ENCODE results near the gene CDNF.

DNA sequence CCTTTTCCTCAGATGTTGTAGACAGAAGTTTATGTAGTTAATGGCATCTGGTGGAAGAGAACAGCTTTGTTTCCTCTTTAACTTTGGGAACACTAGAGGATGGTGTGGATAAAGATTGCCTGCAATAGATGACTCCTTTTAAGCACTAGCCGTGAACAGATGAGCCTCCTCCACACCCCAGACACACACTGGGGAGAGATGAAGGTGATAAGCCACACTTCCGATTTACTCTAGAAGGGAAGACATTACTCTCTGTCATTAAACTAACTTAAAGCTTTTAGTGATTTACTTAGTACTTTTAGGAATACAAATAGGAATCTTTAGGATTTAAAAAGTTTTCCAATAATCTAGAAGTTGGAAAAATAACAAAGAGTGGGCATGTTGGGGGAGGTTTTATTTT is 7.1 kb upstream of the CDNF start:
- TF ChIP-seq, protein P1, sequence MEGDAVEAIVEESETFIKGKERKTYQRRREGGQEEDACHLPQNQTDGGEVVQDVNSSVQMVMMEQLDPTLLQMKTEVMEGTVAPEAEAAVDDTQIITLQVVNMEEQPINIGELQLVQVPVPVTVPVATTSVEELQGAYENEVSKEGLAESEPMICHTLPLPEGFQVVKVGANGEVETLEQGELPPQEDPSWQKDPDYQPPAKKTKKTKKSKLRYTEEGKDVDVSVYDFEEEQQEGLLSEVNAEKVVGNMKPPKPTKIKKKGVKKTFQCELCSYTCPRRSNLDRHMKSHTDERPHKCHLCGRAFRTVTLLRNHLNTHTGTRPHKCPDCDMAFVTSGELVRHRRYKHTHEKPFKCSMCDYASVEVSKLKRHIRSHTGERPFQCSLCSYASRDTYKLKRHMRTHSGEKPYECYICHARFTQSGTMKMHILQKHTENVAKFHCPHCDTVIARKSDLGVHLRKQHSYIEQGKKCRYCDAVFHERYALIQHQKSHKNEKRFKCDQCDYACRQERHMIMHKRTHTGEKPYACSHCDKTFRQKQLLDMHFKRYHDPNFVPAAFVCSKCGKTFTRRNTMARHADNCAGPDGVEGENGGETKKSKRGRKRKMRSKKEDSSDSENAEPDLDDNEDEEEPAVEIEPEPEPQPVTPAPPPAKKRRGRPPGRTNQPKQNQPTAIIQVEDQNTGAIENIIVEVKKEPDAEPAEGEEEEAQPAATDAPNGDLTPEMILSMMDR (IDR thresholded peaks at IDR 0.05): no peak
- no peak for TF ChIP-seq SIN3A (IDR thresholded peaks at IDR 0.05; ENCODE audit: borderline replicate concordance, insufficient read depth, low read depth, low read length)
